ENCODE results near the gene AMPD2.

Gene AMPD2

GRCh38 chr1:109625601-109626560 lies 6.2 kb downstream of the AMPD2 start:
- Histone ChIP-seq H3K9ac (ENCODE audit: low read depth, low read length) (no peak overlapping the region), H3K4me1 (ENCODE audit: control insufficient read depth, insufficient read depth, low read length) (peaks cover 36% of the 10 kb centered on the region), H3K36me3 (ENCODE audit: insufficient read depth, low read length) (peaks cover 54% of the 10 kb centered on the region), H3K27me3 (ENCODE audit: control insufficient read depth, insufficient read depth, low read length) (no peaks in the 10 kb centered on the region), H3K4me2 (ENCODE audit: low read length) (peak overlapping the region; percentile 4), H3K9me3 (replicated peaks; ENCODE audit: low read length) (no peaks in the 10 kb centered on the region), H3K4me3 (ENCODE audit: low read length) (no peak overlapping the region)

- Histone ChIP-seq H3K4me3 (ENCODE audit: low read length) (no peak overlapping the region), H3K9ac (ENCODE audit: low read depth, low read length) (no peak overlapping the region), H3K9me3 (replicated peaks; ENCODE audit: low read length) (no peaks in the 10 kb centered on the region), H3K36me3 (ENCODE audit: insufficient read depth, low read length) (peaks cover 64% of the 10 kb centered on the region), H3K4me2 (ENCODE audit: low read length) (no peak overlapping the region), H3K4me1 (ENCODE audit: control insufficient read depth, insufficient read depth, low read length) (peaks cover 30% of the 10 kb centered on the region), H3K27me3 (ENCODE audit: control insufficient read depth, insufficient read depth, low read length) (no peaks in the 10 kb centered on the region)
Observed at GRCh38 chr1:109626682-109627408, 7.2 kb downstream of the AMPD2 start.

- Histone ChIP-seq H3K4me2 (ENCODE audit: low read length) (no peak overlapping the region), H3K4me3 (ENCODE audit: low read length) (no peak overlapping the region), H3K9ac (ENCODE audit: low read depth, low read length) (no peak overlapping the region), H3K27me3 (ENCODE audit: control insufficient read depth, insufficient read depth, low read length) (no peaks in the 10 kb centered on the region), H3K9me3 (replicated peaks; ENCODE audit: low read length) (no peaks in the 10 kb centered on the region), H3K36me3 (ENCODE audit: insufficient read depth, low read length) (peaks cover 63% of the 10 kb centered on the region), H3K4me1 (ENCODE audit: control insufficient read depth, insufficient read depth, low read length) (peaks cover 20% of the 10 kb centered on the region)
Observed at GRCh38 chr1:109627692-109628399, 8.2 kb downstream of the AMPD2 start.

GRCh38 chr1:109628540-109629321 lies 9.1 kb downstream of the AMPD2 start:
- H3K4me1 ChIP-seq (ENCODE audit: control insufficient read depth, insufficient read depth, low read length), result peaks cover 11% of the 10 kb centered on the region
- no peak overlapping the region for H3K4me2 ChIP-seq (ENCODE audit: low read length)
- no peak overlapping the region for H3K4me3 ChIP-seq (ENCODE audit: low read length)
- no peak overlapping the region for H3K9ac ChIP-seq (ENCODE audit: low read depth, low read length)
- peaks cover 63% of the 10 kb centered on the region for H3K36me3 ChIP-seq (ENCODE audit: insufficient read depth, low read length)
- H3K9me3 ChIP-seq (replicated peaks; ENCODE audit: low read length), result no peaks in the 10 kb centered on the region
- H3K27me3 ChIP-seq (ENCODE audit: control insufficient read depth, insufficient read depth, low read length), result no peaks in the 10 kb centered on the region

GRCh38 chr1:109629372-109630030 lies 9.9 kb downstream of the AMPD2 start:
- no peaks in the 10 kb centered on the region for H3K9me3 ChIP-seq (replicated peaks; ENCODE audit: low read length)
- H3K4me2 ChIP-seq (ENCODE audit: low read length), result no peak overlapping the region
- H3K4me1 ChIP-seq (ENCODE audit: control insufficient read depth, insufficient read depth, low read length), result peaks cover 4% of the 10 kb centered on the region
- H3K36me3 ChIP-seq (ENCODE audit: insufficient read depth, low read length), result peaks cover 63% of the 10 kb centered on the region
- no peak overlapping the region for H3K4me3 ChIP-seq (ENCODE audit: low read length)
- no peaks in the 10 kb centered on the region for H3K27me3 ChIP-seq (ENCODE audit: control insufficient read depth, insufficient read depth, low read length)
- no peak overlapping the region for H3K9ac ChIP-seq (ENCODE audit: low read depth, low read length)

GRCh38 chr1:109630081-109630897 lies 10.7 kb downstream of the AMPD2 start:
- H3K4me3 ChIP-seq (ENCODE audit: low read length), result no peak overlapping the region
- peaks cover 63% of the 10 kb centered on the region for H3K36me3 ChIP-seq (ENCODE audit: insufficient read depth, low read length)
- H3K27me3 ChIP-seq (ENCODE audit: control insufficient read depth, insufficient read depth, low read length), result no peaks in the 10 kb centered on the region
- H3K4me2 ChIP-seq (ENCODE audit: low read length), result no peak overlapping the region
- H3K4me1 ChIP-seq (ENCODE audit: control insufficient read depth, insufficient read depth, low read length), result no peaks in the 10 kb centered on the region
- H3K9me3 ChIP-seq (replicated peaks; ENCODE audit: low read length), result no peaks in the 10 kb centered on the region
- H3K9ac ChIP-seq (ENCODE audit: low read depth, low read length), result no peak overlapping the region

- Histone ChIP-seq H3K4me3 (ENCODE audit: low read length) (no peak overlapping the region), H3K4me1 (ENCODE audit: control insufficient read depth, insufficient read depth, low read length) (peaks cover 3% of the 10 kb centered on the region), H3K36me3 (ENCODE audit: insufficient read depth, low read length) (peaks cover 57% of the 10 kb centered on the region), H3K9ac (ENCODE audit: low read depth, low read length) (no peak overlapping the region), H3K9me3 (replicated peaks; ENCODE audit: low read length) (no peaks in the 10 kb centered on the region), H3K27me3 (ENCODE audit: control insufficient read depth, insufficient read depth, low read length) (no peaks in the 10 kb centered on the region), H3K4me2 (ENCODE audit: low read length) (no peak overlapping the region)
Observed at GRCh38 chr1:109630898-109631512, 11.4 kb downstream of the AMPD2 start.

- H3K4me2 ChIP-seq (ENCODE audit: low read length), result no peak overlapping the region
- no peaks in the 10 kb centered on the region for H3K9me3 ChIP-seq (replicated peaks; ENCODE audit: low read length)
- no peak overlapping the region for H3K9ac ChIP-seq (ENCODE audit: low read depth, low read length)
- no peak overlapping the region for H3K4me3 ChIP-seq (ENCODE audit: low read length)
- peaks cover 49% of the 10 kb centered on the region for H3K36me3 ChIP-seq (ENCODE audit: insufficient read depth, low read length)
- no peaks in the 10 kb centered on the region for H3K27me3 ChIP-seq (ENCODE audit: control insufficient read depth, insufficient read depth, low read length)
- peaks cover 11% of the 10 kb centered on the region for H3K4me1 ChIP-seq (ENCODE audit: control insufficient read depth, insufficient read depth, low read length)
Observed at GRCh38 chr1:109631513-109632505, 12.2 kb downstream of the AMPD2 start.

All from skeletal muscle satellite cell (primary cell).